CD4-positive, alpha-beta T cell treated with Interleukin-6 at 100 ng/mL for 8 hours (primary cell): ENCODE measurements around the gene HOXB4.

Experiments used
- DNase-seq: peaks from one replicate; pipeline ENCODE4 v3.0.0-alpha.2; 2020; ENCODE audit warnings: mixed read lengths, low spot score

Gene HOXB4

DNA sequence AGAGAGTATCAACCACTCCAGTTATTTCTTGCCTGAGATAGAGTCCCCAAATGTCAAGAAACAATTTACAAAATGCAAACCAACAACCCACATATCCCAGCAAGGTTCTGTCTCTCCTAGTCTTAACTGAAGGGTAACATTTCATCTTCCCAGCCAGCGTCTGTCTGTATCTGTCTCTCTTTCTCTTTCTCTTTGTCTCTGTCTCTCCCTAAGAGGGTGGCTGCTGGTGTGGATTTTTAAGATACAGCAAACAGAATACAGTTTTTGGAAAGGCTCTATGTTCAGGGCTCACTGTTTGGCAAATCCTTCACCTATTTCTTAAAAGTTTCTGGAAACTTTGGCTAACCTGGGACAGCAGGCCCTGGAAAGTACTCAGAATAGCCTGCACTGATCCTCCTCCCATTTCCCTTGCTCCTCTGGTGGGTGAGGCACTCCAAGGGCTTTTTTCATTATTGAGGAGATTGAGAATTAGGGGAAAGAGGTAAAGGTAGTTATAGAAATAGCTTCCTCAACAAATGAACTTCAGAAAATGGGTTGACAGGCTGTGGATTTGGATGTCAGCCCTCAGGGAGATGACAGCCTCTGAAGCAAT, 6.2 kb downstream of the HOXB4 start:
- DNase-seq: no peak

DNA sequence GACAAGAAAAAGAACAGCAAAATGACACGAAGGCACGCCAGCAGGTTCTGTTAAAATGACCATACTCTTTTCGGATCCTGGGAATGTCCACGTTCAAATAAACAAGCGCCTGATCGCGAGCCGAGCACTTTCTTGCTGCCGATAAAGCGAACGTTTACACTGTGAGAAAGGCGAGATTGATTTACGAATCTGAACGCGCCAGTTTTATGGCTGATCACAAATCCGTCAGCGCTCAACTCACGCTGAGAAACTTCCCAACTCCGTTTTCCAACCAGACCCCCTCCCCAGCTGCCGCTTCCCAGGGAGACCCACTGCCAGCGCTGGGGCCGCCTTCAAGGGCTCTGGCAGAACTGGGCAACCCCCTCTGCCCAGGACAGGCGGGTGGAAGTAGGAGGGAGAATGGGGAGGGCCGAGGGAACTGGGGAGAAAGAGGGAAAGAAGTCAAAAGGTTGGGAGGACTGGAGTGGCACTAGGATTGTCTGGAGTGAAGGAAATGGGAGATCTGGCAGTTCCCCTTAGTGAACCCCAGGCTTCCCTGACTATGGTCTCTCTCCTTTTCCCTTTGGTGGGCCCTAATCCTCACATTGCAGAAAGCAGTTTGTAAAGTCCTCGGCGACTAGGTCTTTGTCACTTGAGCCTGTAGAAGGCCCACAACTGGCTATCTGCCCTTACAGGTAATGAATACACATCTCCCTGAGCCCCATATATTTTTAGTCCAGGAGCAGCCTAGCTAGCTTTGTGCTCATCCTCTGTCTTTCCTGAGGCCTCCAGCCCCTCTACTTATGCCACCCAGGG, 6.9 kb downstream of the HOXB4 start:
- DNase-seq: no peak

DNA sequence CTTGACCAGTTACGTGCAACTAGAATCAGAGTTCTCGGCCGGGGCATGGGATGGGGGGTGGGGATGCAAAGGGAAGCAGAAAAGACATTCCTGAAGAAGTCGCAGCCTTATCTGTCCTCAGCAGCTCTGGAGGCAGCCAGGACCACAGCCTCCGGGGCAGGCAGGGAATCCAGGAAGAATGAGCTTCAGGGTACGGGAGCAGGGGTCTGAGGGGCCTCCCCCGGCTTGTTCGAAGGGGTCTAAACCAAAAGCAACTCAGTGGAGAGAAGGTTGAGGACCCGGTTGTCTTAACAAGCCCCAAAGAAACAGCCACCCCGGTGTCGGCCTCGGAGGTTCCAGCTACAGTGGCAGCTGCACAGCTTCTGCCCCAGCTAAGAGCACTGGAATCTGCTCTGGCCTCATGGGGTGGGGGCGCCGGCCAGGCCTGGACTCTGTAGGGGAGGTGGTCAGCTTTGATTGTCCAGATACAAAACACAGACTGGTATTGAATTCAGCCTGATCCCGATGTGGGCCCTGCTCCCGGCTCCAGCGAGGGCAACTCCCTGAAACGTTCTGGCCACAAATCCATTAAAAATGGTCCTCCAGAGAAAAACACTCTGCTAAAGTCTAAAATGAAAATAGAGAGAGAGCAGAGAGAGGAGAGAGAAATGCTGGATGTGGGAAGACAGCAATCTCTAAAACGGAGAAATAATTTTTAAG, 7.7 kb downstream of the HOXB4 start:
- DNase-seq: no peak

DNA sequence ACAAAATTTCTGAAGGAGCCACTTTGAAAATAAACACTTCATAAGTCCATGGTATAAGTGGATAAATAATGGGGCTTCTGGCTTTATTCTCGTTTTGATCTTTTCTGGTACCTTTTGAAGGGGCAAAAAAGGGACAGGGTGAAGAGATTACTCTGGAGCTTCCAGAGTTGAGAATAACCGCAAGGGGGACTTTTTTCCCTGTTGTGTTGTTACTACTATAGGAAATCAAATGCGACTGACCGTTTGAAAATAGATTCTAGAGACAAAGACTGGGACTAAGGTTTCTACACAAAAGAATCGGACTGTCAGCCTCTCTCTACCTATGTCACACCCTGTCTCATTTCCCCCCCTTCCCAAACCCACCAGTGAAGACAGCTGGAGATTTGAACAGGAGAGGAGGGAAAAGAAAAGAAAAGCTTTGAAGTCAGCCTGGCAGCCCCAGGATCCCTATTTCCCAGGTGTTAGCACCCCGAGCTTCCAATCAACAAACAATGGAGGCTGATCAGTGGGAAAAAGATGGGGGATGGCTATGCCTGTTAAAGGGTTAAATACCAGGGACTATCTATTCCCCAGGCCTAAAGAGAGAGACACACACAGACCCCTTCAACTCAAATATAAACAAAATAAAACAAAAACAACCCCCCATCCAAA, 8.4 kb downstream of the HOXB4 start:
- no peak for DNase-seq

DNA sequence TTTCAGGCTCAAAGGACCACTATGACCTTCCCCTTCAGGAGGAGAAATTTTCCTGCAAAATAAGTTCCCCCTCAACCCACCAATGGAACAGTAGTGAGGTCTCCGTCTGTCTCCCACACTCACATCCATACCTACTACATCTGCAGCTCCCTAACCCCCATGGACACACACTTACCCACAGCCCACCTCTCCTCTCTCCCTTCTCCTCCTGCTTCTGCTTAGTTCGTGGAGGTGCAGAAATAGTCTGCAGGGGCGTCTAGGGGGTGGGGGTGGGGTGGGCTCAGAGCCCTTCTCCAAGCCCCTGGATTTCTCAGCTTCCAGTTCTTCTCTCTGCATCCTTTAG, 8.9 kb downstream of the HOXB4 start:
- DNase-seq: no peak

DNA sequence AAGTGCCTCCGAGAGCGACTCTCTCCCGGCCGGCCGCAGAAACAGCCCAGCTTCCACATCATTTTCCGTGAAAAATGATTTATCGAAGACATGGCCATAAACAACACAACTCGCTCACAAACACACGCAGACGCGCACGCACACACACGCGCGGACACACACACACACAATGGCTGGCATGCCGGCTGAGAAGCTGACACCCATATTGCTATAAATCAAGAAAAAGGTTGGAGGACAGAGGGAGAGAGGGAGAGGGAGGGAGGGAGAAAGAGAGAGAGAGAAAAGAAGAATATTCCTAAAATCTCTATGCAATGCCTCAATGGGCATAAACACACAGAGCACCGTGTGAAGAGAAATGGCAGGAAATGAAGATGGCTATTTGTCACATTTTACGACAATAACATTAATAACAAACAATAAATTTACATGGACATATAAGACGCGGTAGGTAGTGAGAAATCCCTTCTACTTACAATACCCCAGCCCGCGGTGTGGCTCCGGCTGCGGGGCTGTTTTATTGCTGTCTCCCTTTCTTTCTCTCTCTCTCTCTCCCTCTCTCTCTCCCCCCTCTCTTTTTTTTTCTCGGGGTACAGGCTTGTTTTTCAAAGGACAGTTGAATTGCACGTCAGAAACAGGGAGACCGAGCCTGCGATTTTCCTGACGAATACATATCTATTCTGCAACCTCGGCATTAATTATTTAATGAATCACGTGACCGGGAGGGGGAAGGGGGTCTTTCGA, 9.5 kb downstream of the HOXB4 start:
- DNase-seq: no peak

DNA sequence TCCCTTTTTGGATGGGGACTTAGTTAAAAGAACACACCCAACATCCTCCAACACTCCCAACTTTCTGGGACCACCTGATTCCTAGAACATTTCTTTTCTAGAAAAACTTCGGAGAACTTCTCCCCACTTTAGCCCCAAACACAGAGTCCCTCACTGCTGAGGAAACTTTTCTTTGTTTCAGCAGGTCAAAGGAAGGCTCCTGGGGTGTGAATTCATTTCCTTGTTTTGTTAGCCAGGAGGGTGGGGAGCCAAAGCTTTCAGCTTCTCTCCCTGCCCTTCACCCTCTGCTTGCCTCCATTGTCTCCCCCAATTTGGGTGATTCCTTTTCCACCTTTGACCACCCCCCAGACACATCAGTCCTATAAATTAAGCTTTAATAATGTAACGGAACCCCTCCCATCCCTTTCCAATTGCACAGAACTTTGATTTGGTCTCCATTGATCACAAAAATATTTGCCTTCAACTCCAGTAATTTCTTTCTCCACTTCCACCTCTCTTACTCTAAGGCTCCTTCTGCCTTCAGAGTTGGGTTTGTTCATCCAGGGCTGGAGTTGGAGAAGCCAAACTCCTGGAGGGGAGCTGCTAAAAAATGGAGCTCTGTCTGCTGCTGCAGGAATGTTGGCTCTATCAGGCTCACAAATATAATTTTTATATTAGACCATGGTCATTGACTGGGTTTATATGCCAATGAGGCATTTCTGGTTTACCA, 10.3 kb downstream of the HOXB4 start:
- DNase-seq: no peak

DNA sequence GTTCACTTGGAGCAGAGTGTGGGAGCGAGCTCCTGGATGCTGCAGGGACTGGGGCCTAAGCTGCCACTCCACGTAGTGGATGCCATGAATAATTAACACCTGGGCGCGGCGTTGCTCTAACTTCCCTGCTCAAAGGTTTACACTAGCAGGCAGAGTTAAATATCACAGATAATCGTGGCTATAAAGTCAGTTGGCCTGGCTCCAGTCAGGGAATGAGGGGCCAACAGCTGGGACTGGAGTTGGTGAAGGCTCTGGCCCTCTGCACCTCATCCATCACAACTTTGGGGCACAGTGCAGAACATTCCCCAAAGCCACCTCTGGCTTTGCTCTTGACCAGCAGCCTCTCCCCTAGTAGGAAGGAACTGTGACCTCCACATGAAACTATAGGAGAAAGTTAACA, 10.9 kb downstream of the HOXB4 start:
- no peak for DNase-seq

DNA sequence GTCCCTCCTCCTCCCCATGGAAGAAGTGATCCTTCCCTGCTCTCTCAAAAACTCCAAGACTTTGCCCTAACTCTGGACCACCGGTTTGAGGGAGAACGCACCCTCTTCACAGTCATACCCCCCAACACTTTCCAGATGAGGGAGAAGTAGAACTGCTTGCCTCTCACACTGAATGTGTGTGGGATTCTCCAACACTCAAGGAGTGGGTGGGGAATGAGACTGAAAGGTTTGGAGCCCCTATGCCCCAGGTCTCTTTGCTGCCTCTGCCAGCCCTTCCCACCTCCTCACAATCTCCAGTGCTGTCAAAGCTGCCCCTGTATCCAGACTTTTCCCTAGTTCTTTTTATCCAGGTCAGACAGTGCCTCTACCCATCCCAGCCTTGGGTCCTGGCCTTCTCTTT, 11.4 kb downstream of the HOXB4 start:
- DNase-seq: no peak

DNA sequence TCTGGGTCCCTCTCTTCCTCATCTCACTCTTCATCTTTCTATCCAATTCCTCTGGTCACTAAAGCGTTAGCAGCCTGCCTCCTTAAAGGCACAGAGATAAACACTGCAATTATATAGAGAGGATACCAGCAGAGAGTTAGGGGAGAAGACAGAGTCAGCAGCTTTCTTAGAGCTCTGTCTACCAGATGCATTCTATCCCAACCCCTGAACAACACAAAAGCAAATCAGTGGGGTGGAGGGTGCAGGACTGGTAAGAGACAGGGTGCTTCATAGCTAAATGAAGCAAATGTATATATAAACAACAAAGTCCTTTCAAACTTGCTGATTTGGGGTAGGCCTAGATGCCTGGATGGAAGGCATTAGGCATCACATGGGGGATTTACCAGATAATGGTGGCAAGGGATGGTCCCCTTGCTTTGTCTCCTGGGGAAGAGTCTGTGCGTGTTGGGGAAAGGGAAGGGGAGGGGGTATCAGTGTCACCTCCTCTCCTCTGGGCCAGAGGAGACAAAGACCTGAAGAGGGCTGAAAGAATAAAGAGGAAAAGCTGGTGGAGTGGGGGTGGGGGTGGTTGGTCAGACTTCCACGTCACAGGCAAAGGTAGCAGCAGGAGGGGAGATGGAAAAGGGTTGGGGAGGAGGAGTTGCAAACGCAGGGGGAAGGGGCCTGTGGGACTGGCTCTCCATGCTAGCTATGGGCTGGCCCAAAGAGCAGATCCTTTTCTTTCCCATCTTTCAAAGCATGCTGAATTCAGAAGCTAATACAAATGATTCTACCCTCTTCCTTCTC, 12.0 kb downstream of the HOXB4 start:
- DNase-seq: no peak

DNA sequence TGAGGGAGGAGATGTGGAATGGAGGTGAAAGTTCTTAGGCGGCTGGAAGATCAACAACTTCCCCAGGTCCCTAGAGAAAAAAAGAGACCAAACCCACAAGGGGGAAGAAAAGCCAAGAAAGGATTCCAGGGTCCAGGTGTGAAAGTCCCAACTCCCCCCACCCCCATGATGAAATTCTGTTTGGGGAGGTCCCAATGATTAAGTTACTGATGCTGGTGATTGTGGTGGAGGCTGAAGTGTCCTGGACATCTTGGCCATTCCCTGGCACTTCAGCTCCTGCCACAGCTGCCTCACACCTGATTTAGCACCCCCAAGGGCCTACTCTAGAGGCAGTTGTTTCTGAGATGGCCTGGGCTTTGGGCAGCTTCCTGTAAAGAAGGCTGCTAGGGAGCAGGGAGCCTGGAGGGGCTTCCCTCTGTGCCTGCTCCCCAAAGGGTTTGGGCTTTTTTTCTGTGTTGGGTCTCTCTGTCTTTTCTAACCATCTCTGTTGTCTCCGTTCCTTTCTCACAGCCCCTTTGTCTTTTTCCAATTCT, 13.1 kb downstream of the HOXB4 start:
- no peak for DNase-seq

DNA sequence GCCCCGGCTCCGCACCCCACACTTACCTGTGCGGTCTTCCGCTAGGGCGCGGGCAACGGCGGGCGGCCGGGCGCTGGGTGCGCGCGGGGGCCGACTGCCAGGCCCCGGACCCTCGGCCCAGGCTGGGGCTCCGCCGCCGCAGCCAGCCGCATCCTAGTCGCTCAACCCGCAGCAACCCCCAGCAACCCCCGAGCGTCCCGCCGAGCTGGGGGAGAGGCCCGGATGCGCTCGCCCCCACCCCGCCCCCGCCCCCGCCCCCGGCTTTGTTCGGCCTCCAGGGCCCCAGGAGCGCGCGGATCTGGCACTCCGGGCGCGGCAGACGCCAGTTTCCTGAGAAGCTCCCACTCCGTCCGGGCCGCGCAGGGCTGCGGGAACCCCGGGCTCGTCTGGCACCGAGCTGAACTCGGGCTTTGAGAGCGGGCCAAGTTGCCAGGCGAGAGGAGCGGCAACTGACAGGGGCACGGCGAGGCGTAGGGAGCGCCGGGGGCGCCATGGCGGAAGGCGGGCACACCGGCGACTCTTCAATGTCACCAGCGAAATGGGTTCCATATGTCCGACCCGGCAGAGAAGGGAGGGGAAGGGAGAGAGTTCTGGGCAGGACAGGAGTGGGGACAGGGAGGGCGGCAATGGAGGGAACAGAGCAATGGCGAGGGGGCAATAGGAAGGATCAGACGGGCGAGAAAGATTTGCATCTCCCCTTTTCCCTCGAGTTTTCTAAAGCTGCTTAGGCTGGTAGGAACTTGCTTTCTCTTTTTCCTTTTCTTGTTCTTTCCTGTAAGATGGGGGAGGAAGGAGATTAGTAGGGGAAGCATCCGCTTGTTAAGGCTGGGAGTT, 13.7 kb downstream of the HOXB4 start:
- no peak for DNase-seq

DNA sequence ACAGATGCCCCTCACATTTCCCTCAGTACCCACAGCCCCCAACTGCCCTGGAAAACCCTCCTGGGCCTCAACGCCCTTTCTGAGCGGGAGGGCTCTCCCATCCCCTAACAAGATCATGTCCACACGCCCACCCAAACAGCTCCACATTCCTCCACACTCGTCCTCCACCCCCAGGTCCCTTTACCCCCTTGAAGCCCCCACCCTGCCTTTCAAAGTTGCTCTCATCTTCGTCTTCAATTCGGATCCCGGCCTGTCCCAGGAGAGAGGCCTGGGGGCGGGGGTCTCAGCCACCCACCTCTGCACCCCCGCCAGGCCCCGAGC, 14.3 kb downstream of the HOXB4 start:
- no peak for DNase-seq

DNA sequence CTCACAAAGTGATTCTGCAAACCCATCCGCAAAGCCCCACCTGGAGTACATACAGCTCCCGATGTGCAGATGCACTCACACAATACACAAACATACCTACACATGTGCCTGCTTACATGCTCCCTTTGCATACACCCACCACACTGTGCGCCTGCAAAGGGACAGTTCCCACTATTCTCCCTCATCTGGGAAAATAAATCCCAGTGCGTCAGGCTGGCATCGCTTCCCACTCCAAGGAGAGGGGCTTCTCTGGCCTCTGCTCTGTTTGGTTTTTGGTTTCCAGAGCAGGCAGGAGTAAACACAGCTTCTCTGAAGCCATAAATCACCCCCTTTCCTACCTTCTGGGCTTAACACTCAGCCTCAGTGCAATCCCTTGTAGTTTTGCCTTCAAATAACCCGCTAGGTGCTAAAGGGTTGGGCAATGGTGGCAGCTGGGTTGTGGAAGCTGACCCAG, 14.7 kb downstream of the HOXB4 start:
- DNase-seq: no peak

DNA sequence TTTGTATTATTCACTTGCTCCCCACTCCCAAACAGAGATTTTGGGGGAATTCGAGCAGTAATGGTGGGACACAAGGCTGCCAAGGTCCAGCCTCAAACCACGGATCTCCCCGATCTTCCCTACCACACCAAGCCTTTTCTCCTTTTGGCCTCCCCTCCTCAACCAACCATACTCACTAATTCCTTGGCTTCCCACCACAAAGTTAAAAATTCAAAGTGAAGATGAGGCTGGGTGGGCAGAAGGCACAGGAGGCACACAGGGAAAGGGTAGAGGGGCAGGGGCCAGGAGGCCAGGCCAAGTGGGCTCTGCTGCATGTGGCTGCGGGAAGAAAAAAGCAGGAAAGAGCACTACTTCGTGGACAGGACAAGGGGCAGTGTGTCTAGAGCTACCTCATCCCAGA, 15.2 kb downstream of the HOXB4 start:
- DNase-seq: no peak

DNA sequence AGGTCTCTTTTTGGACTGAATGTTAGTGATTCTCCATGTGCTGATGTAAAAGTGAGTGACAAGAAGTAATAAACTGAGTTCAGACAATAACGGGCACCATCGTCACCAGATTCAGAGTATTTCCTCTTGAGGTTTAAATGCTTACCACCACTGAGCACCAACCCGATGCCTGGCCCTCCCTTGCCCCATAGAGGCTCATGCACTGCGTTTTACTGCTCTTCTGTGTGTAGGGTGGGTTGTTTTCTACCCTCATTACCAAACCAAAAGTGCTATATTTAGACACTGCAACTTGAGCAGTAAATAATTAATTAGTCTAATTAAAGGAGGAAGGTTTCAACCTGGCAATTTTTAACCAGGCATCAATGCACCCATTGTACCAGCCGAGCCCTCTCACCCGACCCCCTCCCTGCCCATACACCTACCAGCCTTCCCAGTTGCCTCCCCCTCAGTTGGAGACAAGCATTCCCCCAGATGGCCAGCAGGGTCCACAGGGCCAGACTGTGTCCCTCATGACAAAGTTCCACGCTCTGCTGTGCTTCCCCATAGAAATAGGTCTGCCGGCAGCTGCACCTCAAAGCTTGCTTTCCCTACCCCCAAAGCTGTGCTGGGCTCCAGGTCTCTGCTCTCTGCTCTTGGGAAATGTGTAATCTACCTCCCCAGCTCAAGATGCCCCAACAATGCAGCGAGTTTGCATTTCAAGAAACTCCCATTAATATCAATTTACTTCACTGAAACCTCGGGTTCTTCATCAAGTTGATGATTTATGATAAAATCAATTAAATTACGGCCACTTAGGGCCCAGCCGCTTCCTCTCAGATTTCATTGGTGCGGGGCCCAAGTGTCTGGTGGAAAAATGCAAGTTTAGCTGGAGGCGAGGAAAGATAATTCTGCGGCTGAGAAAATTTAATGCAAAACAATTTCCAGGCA, 16.0 kb downstream of the HOXB4 start:
- DNase-seq: no peak

DNA sequence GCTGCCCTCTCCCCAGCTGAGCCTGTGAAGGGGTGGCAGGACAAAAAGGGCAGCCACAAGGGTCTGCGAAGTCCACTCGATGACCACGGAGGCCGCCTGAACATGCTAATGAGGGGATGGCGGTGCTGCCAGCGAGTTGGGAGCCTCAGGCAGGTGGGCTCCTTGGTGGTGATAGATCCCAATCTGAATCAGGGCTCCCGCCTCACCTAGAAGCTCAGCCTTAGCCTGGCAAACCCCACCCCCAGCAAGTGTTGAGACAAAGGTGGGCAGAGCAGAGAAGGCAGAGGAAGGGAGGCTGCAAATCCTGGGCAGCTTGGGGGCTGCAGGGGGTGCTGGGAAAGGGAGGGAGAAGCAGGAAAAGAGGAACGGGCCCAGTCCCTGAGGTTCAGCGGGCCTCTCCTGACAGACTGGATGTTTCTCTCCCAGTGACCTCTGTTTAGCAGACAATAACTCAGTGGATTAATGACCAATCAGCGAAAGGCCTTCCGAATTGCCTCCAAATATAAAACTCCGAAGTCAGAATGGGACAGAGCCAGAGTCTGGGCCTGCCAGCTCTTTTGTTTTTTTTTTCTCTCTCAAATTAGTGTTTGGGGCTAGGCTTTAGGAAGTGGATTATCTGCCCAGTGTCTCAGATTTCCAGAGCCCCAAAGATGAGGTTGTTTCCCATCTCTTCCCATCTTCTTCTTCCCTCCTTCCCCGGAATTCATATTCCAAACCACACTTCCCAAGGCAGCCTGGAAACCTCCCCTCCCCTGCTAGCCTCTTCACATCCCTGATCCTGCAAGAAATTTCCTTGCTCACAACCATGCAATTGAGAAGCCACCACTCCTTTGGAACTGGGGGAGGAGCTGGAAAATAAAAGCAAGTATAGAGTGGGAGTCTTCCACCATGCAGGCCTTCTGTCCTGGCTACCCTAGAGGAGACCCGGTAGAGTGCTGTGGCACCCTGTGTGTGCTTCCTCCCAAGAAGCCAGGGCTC, 18.0 kb downstream of the HOXB4 start:
- DNase-seq: no peak
